Right lobe of liver (tissue), 6 donors: ENCODE data around the gene ANKRD63. TPM values are rescaled to one million over a fixed set of nuclear protein-coding genes. Genes with fewer than 3 reads are reported as not detected.

Experiments
- ATAC-seq, 4 donors: fragments of 200-7000 bp; cut with Tn5 transposase; one replicate each; pipeline ENCODE4 v1.9.1; 2020; ENCODE audit warnings: mild to moderate bottlenecking in 4 of 4, moderate library complexity in 4 of 4
- DNase-seq, 3 donors: peaks; one replicate each; pipeline ENCODE4 v3.0.0-alpha.2; 2020
- H3K27ac ChIP-seq, 3 donors: fragments of 200-600 bp; one replicate each; pipeline ENCODE4 v1.8.0; 2022
- H3K27me3 ChIP-seq, 2 donors: fragments of 200-600 bp; one replicate each; pipeline ENCODE4 v1.8.0; 2022
- H3K36me3 ChIP-seq, 4 donors: fragments of 200-600 bp; sonication (generic) in 1 of 4; one replicate each; pipeline versions ENCODE4 v1.5.1 to v1.8.0; 2017 to 2022; ENCODE audit warnings: control low read depth in 1 of 4
- H3K4me1 ChIP-seq, 4 donors: fragments of 200-600 bp; sonication (generic) in 1 of 4; one replicate each; pipeline versions ENCODE4 v1.5.1 to v1.8.0; 2017 to 2022; ENCODE audit warnings: control low read depth in 1 of 4
- H3K4me3 ChIP-seq, 3 donors: fragments of 200-600 bp; one replicate each; pipeline ENCODE4 v1.8.0; 2022
- H3K9me3 ChIP-seq, 4 donors: fragments of 200-600 bp; sonication (generic) in 1 of 4; one replicate each; pipeline versions ENCODE4 v1.5.1 to v1.8.0; 2017 to 2022; ENCODE audit warnings: control low read depth in 1 of 4
- POLR2A ChIP-seq: fragments of 450-650 bp; IDR thresholded peaks from one replicate; pipeline ENCODE4 v1.6.1; 2017; ENCODE audit warnings: antibody characterized with exemption, mild to moderate bottlenecking
- WGBS: methylation state at CpG from one replicate; pipeline ENCODE4 v1.1.6; 2018; ENCODE audit warnings: low coverage, low lambda C conversion rate; ENCODE audit not compliant: insufficient coverage; ENCODE audit errors: missing lambda C conversion rate; 5-methylcytosine and 5-hydroxymethylcytosine counted together
- intact Hi-C, 2 donors: fragments of 100-400 bp; cut with DNase I; formaldehyde crosslinking; loops; one replicate each; pipeline versions ENCODE4 v1.11.2 to v1.14.1; 2022
- total RNA-seq, 6 experiments: library from RNA; depleted of rRNA in 2 of 6; stranded (reverse); fragments of >200 nt in 2 of 6; fragmentation: NEBNext Ultra II Directional in 3 of 6; extraction: Animal tissue kit (Norgen Biotek cat#: 25700) in 3 of 6; gene quantifications; one replicate each; pipeline versions ENCODE4 v1.1.0 to v1.2.4, GENCODE V29; 2016 to 2023
- TF ChIP-seq, protein P1 (sequence below), 4 donors: fragments of 200-600 bp in 3 of 4; fragments of 450-650 bp in 1 of 4; IDR thresholded peaks; one replicate each; pipeline versions ENCODE4 v1.5.1 to v1.8.0; 2016 to 2022; ENCODE audit warnings: antibody characterized with exemption in 4 of 4, mild to moderate bottlenecking in 2 of 4
- donor health status: DM: no; HTN: yes; CAD: no.
- donor health status: DM: no; HTN: no; CAD: no.
- donor health status: DM: no; HTN: no; CAD: no.
- donor health status: DM: no; HTN: yes; CAD: no.
- donor health status: DM: no; HTN: yes; CAD: no.

Gene ANKRD63
- total RNA-seq, 6 experiments from 2014 or later = 0.24 TPM; not detected in 5

DNA sequence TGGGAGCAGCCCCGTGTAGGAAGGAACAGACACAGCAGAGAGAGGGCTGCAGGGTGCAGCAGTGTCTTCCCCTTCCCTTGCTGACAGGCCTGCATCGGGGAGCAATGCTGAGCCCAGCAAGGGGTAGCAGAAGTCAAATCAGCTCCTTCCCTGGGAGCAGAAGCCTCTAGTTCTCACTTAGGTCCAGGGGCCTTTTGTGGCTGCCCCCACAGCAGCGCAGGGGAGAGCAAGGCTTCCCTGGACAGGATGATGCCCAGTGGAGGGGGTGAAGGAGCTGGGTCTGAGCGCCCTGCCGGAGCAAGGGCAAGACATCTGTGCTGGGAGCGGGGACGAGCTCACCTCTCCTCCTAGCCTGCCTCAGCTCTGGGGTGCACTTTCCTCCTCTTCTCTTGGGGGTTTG lies 24.0 kb upstream of the ANKRD63 start:
- DNase-seq (peak in 1 of 3 donors; percentile 54), ATAC-seq (no peak)
- Histone ChIP-seq H3K4me1 (no peaks in the 10 kb centered on the region), H3K9me3 (no peaks in the 10 kb centered on the region), H3K27me3 (no peaks in the 10 kb centered on the region), H3K36me3 (no peaks in the 10 kb centered on the region), H3K27ac (peak overlapping the region in 2 of 3 donors; percentile 40 to 43), H3K4me3 (peak overlapping the region; percentile 16 to 41 (median 20))
- WGBS = no CpG with 5 or more reads among the region's 7 CpGs
- intact Hi-C loops = no loop called here
- TF ChIP-seq POLR2A = no peak
- TF ChIP-seq, protein P1, sequence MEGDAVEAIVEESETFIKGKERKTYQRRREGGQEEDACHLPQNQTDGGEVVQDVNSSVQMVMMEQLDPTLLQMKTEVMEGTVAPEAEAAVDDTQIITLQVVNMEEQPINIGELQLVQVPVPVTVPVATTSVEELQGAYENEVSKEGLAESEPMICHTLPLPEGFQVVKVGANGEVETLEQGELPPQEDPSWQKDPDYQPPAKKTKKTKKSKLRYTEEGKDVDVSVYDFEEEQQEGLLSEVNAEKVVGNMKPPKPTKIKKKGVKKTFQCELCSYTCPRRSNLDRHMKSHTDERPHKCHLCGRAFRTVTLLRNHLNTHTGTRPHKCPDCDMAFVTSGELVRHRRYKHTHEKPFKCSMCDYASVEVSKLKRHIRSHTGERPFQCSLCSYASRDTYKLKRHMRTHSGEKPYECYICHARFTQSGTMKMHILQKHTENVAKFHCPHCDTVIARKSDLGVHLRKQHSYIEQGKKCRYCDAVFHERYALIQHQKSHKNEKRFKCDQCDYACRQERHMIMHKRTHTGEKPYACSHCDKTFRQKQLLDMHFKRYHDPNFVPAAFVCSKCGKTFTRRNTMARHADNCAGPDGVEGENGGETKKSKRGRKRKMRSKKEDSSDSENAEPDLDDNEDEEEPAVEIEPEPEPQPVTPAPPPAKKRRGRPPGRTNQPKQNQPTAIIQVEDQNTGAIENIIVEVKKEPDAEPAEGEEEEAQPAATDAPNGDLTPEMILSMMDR (IDR thresholded peaks at IDR 0.05) = no peak

DNA sequence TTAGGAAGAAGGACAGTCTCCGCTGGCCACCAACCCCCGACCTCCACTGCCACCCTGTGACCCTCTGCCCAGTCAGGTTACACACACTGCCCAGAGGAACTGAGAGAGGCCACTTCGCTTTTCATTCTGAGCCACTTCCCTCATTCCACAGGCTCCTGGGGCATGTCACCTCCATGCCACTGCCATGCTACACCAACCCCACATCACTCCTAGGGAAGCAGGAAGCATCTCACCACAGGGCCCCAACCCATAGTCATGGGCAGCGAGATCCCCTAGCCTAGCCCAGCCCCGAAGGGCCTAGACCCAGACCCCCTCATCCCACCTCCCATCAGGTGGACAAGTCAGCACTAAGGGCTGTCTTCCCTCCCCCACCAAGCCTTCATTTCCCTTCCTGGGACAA lies 23.5 kb upstream of the ANKRD63 start:
- DNase-seq = peak in 1 of 3 donors; percentile 52
- Histone ChIP-seq H3K4me1 (no peaks in the 10 kb centered on the region), H3K4me3 (peak overlapping the region in 2 of 3 donors; percentile 20 to 41), H3K9me3 (no peaks in the 10 kb centered on the region), H3K36me3 (no peaks in the 10 kb centered on the region), H3K27me3 (no peaks in the 10 kb centered on the region), H3K27ac (no peak overlapping the region)
- WGBS = 50% methylated on average over 3 of the region's 5 CpGs
- ATAC-seq = peak in 1 of 4 donors; percentile 7
- TF ChIP-seq POLR2A = no peak
- TF ChIP-seq, protein P1 (IDR thresholded peaks at IDR 0.05) = no peak
- intact Hi-C loops = no loop called here

DNA sequence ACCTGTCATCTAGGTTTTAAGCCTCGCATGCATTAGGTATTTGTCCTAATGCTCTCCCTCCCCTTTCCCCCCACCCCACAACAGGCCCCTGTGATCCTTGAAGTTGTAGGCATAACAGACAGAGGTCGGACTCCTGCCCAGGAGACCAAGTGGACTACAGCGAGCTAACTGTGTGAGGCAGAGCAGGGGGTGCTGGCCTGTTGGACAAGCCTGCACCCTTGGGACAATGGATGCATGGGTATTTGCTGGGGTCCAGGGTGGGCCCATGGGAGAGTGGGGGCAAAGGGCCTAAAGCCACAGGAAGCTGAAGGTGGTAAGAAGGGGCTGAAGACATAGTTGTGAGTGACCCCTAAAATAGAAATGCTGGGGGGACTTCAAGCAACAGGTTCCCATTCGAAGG lies 22.4 kb upstream of the ANKRD63 start:
- WGBS = 90% methylated on average over 2 of the region's 4 CpGs
- intact Hi-C loops = no loop called here
- H3K27me3 ChIP-seq = no peaks in the 10 kb centered on the region
- no peaks in the 10 kb centered on the region for H3K9me3 ChIP-seq
- no peaks in the 10 kb centered on the region for H3K4me1 ChIP-seq
- ATAC-seq = no peak
- peak in 1 of 3 donors; percentile 22 for DNase-seq
- TF ChIP-seq, protein P1 (IDR thresholded peaks at IDR 0.05) = no peak
- no peak for TF ChIP-seq POLR2A
- no peaks in the 10 kb centered on the region for H3K36me3 ChIP-seq
- no peak overlapping the region for H3K4me3 ChIP-seq
- H3K27ac ChIP-seq = no peak overlapping the region

DNA sequence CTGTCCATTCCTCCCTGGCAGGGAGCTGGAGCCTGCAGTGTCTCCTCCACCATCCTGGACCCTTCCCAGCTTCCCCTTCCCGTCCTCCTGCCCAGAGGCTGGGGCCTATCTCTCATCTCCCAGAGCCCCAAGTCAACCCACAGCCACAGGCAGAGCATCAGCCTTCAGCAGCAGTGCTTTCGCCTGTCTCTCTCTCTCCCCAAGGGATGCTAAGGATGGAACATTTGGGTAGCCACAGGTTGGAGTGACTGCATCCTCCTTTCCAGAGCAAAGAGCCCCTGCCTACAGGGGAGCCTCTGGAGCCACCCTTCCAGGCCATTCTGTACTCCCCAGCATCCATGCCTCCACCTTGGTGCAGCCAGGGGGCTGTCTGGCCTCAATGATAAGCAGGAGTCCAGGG lies 20.7 kb upstream of the ANKRD63 start:
- whole genome bisulfite sequencing = 100% methylated on average over 1 of the region's 2 CpGs
- ATAC-seq = no peak
- Histone ChIP-seq H3K27me3 (no peaks in the 10 kb centered on the region), H3K27ac (no peak overlapping the region), H3K9me3 (no peaks in the 10 kb centered on the region), H3K4me3 (no peak overlapping the region), H3K4me1 (no peaks in the 10 kb centered on the region), H3K36me3 (no peaks in the 10 kb centered on the region)
- TF ChIP-seq, protein P1 (IDR thresholded peaks at IDR 0.05) = no peak
- no peak for TF ChIP-seq POLR2A
- intact Hi-C loops = no loop called here
- no peak for DNase-seq

DNA sequence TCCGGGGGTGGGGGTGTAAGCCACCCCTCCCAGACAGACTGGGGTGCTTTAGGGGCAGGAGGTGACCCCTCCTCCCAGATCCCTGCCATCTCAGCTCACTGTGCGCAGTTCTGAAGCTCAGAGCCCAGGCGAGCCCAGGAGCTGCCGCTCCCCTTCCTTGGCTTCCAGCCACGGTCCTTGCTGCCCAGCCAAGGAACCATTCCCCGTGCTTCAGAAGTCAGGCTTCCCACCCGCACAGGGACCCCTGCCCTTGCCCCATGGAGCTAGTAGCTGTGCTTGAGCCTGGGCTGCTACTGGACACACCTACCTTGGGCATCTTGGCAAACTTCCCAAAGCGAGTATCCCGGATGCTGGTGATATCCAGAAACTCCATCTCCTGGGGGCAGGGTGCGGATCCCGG lies 20.1 kb upstream of the ANKRD63 start:
- Histone ChIP-seq H3K4me1 (no peaks in the 10 kb centered on the region), H3K27ac (no peak overlapping the region), H3K9me3 (no peaks in the 10 kb centered on the region), H3K27me3 (no peaks in the 10 kb centered on the region), H3K4me3 (no peak overlapping the region), H3K36me3 (no peaks in the 10 kb centered on the region)
- DNase-seq = peak in 1 of 3 donors; percentile 36
- no peak for ATAC-seq
- WGBS = 100% methylated on average over 1 of the region's 11 CpGs
- TF ChIP-seq, protein P1 (IDR thresholded peaks at IDR 0.05) = no peak
- TF ChIP-seq POLR2A = no peak
- intact Hi-C loops = no loop called here
